Measurements from ENCODE around the gene CFAP300.

Gene CFAP300

GRCh38 chr11:102073253-102073652 lies 26.0 kb downstream of the CFAP300 start:
- DNase-seq (ENCODE audit: low read depth, low spot score), result no peak

- DNase-seq (ENCODE audit: low read depth, low spot score), result no peak
Measured at GRCh38 chr11:102079625-102080024, 32.4 kb downstream of the CFAP300 start.

- no peak for DNase-seq (ENCODE audit: low read depth, low spot score)
Measured at GRCh38 chr11:102081313-102081712, 34.1 kb downstream of the CFAP300 start.

GRCh38 chr11:102085864-102086551 lies 38.8 kb downstream of the CFAP300 start:
- peak; percentile 64 for DNase-seq (ENCODE audit: low read depth, low spot score)

GRCh38 chr11:102097186-102097585 lies 49.9 kb downstream of the CFAP300 start:
- no peak for DNase-seq (ENCODE audit: low read depth, low spot score)

GRCh38 chr11:102099755-102100154 lies 52.5 kb downstream of the CFAP300 start:
- no peak for DNase-seq (ENCODE audit: low read depth, low spot score)

- no peak for DNase-seq (ENCODE audit: low read depth, low spot score)
Measured at GRCh38 chr11:102108734-102109440, 61.6 kb downstream of the CFAP300 start.

GRCh38 chr11:102109896-102110760 lies 62.9 kb downstream of the CFAP300 start, which contains the start of gene YAP1:
Gene YAP1, plus strand, starts transcription at chr11:102110447. Its CDS starts 402 bp downstream, at chr11:102110849.
- DNase-seq (ENCODE audit: low read depth, low spot score), result peak; percentile 98

GRCh38 chr11:102110761-102111010 lies 63.4 kb downstream of the CFAP300 start:
- no peak for DNase-seq (ENCODE audit: low read depth, low spot score)

GRCh38 chr11:102111011-102111786 lies 64.0 kb downstream of the CFAP300 start:
- DNase-seq (ENCODE audit: low read depth, low spot score), result peak; percentile 95

- peak; percentile 78 for DNase-seq (ENCODE audit: low read depth, low spot score)
Measured at GRCh38 chr11:102111787-102112508, 64.7 kb downstream of the CFAP300 start.

- no peak for DNase-seq (ENCODE audit: low read depth, low spot score)
Measured at GRCh38 chr11:102112509-102112821, 65.2 kb downstream of the CFAP300 start.

- no peak for DNase-seq (ENCODE audit: low read depth, low spot score)
Measured at GRCh38 chr11:102114032-102114431, 66.8 kb downstream of the CFAP300 start.

- DNase-seq (ENCODE audit: low read depth, low spot score), result peak; percentile 76
Measured at GRCh38 chr11:102115557-102115956, 68.3 kb downstream of the CFAP300 start.

GRCh38 chr11:102116453-102117205 lies 69.4 kb downstream of the CFAP300 start:
- DNase-seq (ENCODE audit: low read depth, low spot score), result no peak

GRCh38 chr11:102117472-102118113 lies 70.4 kb downstream of the CFAP300 start:
- DNase-seq (ENCODE audit: low read depth, low spot score), result no peak

- DNase-seq (ENCODE audit: low read depth, low spot score), result no peak
Measured at GRCh38 chr11:102118937-102119336, 71.7 kb downstream of the CFAP300 start.

GRCh38 chr11:102119997-102120396 lies 72.8 kb downstream of the CFAP300 start:
- DNase-seq (ENCODE audit: low read depth, low spot score), result no peak

GRCh38 chr11:102120437-102120973 lies 73.3 kb downstream of the CFAP300 start:
- DNase-seq (ENCODE audit: low read depth, low spot score), result no peak

- no peak for DNase-seq (ENCODE audit: low read depth, low spot score)
Measured at GRCh38 chr11:102121329-102121728, 74.1 kb downstream of the CFAP300 start.
